Central memory CD4-positive, alpha-beta T cell (primary cell): ENCODE results near the gene TIGD3.
"Not testable (repeated sequence)": the region's sequence is repeated elsewhere in the genome, so short reads cannot be mapped to it uniquely, and the experiment has no call there.

Experiments used
- DNase-seq: peaks from one replicate; pipeline ENCODE4 v3.0.0; 2022

TIGD3 gene

DNA sequence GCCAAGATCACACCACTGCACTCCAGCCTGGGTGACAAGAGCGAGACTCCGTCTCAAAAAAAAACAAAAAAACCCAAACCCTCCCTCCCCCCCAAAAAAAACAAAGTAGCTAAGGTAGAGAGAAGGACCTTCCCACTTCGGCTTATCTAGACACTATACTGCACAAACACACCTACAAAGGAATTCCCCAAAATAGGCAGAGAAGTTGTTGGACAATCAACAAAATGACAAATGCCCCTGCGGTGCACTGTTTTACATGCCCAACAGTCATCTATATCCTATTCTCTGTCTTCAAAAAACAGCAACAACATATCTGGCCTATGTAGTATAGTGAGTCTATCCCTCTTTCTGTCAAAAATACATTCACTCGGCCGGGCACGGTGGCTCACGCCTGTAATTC lies 27.5 kb upstream of the TIGD3 start:
- no peak for DNase-seq

DNA sequence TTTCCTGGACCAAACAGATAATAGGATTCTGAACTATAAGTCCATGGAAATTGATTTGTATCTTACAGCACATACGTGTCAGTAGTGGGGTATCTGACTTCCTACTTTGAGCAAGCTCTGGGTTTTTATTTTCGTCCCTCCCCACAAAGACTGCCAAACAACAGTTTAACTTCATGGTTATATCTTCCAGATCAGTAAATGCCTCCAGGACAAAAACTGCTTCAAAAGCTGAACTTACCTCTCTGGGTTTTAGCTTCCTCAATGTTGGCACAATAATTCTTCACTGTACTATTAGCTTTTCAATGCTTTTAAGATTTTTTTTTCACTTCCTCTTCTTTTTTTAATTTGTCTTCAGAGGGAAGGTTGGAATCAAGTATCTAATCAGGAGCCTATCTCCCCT lies 25.1 kb upstream of the TIGD3 start:
- DNase-seq, result no peak

DNA sequence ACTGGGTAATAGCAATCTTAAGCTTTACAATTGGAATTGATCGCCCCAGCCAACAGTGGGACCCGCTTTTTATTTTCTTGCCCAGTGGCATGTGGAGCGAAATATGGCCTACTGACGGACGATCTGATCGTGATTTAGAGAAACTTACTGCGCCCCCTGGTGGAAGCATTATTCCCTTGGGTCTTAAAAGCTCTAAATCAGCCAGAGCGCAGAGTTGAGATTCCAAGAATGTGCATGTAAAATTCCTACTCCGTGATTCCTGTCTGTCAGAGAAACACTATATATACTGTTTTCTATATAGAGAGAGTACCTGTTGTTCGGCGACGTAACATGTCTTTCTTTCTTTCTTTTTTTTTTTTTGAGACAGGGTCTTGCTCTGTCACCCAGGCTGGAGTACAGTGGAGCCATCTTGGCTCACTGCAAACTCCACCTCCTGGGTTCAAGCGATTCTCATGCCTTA lies 24.6 kb upstream of the TIGD3 start:
- peak; percentile 70 for DNase-seq

GRCh38 chr11:65330544-65330943 lies 24.0 kb upstream of the TIGD3 start:
- no peak for DNase-seq

DNA sequence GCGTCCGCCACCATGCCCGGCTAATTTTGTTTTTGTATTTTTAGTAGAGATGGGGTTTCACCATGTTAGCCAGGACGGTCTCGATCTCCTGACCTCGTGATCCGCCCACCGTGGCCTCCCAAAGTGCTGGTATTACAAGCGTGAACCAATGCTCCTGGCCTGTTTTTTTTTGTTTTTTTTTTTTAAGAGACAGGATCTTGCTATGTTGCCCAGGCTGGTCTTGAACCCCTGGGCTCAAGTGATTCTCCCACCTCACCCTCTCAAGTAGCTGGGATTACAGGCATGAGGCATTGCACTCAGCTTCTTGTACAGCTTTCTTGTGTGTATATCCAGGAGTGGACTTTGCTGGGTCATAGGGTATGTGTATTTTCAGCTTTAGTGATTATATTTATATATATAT lies 22.0 kb upstream of the TIGD3 start:
- not testable (repeated sequence) for DNase-seq

DNA sequence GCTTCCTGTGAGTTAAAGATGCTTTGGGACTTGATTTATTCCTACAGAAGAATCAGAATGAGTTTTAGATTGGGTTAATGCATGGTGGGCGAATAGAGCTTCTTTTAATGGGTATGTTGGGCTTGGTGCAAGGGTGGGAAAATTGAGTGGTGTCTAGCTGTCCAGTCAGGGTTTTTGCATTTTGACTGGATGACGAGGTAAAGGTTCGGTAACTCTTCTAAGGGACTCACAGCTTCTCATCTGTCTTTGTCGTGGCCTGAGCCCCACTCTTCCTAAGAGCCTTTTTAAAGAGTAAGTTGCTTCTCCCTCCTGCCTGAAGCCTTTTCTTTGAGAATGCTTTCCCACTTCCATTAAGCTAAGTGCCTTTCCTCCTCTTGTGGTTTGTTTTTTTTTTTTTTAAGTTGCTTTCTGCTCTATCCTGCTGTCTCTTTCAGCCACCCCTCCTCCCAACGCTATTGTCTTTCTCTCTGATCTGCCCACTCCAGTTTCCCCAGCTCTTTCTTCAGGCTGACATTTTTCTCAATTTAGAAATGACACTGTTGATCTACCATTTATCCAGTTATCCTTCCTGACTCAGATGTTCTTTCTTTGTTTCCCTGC lies 19.8 kb upstream of the TIGD3 start:
- DNase-seq, result no peak

DNA sequence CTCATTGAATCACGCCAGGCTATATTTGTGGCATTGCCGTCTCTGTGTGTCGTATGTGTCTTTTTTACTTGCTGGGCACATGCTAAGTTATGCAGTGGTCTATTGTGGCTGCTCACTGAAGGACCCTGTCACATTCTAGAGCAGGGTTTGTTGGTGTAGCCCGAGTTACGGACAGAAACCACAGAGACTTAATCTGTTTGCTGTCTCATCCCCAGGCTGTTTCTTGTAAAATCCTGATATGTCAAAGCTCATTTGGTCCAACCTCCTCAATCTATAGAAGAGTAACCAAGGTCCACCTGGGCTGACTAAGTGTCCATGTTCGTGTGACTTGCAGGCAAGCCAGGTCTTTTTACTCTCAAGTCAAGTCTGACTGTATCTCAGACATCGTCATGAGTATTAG lies 15.9 kb upstream of the TIGD3 start:
- DNase-seq, result no peak

GRCh38 chr11:65340226-65340625 lies 14.3 kb upstream of the TIGD3 start:
- DNase-seq, result no peak

DNA sequence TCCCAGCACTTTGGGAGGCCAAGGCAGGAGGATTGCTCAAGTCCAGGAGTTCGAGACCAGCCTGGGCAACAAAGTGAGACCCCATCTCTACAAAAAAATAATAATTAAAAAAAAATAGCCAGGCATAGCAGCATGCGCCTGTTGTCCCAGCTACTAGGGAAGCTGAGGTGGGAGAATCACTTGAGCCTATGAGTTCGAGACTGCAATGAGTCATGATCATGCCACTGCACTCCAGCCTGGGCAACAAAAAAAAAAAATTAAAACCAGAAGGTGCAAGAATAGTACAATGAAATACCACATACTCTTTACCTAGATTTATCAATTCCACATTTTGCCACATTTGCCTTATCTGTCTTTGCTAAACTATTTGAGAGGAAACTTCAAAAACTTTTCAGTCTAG lies 12.7 kb upstream of the TIGD3 start:
- DNase-seq, result no peak

- DNase-seq, result no peak
Measured at GRCh38 chr11:65351511-65351910, 3.0 kb upstream of the TIGD3 start.

DNA sequence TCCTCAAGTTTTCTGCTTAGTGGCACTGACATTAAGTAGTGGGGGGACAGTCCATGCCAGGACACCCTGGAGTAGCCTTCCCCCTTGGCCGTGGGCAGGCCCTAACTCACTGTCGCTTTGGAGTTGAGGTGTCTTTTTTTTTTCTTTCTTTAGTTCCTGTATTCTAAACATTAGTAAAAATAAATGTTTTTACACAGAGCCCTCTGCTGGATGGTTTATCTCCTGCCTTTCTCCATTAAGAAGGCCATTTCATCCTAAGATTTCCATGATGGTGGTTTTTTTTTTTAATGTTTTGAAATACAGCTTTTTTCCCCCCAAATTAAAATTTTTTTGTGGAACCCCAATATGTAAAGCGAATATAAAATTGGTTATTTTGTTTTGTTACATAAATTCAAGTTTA lies 1.8 kb upstream of the TIGD3 start:
- DNase-seq, result no peak

- DNase-seq, result no peak
Measured at GRCh38 chr11:65353376-65353775, 1.2 kb upstream of the TIGD3 start.

DNA sequence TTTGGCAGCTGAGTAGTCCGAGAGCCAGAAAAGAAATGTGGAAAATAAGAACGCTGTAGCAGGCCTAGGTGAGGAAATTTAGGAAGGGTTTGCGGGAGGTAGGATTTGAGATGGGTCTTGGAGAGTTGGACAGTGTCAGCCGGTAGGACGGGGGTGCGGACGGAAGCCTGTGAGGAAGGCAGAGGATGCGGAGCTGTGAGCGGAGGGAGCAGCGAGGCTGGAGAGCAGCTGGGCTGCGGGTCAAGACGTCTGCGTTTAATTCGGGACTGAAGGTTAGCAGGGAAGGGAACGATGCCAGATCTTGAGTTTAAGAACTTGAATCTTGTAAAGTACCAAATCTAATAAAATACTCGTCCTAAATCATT lies 669 bp upstream of the TIGD3 start:
- no peak for DNase-seq

DNA sequence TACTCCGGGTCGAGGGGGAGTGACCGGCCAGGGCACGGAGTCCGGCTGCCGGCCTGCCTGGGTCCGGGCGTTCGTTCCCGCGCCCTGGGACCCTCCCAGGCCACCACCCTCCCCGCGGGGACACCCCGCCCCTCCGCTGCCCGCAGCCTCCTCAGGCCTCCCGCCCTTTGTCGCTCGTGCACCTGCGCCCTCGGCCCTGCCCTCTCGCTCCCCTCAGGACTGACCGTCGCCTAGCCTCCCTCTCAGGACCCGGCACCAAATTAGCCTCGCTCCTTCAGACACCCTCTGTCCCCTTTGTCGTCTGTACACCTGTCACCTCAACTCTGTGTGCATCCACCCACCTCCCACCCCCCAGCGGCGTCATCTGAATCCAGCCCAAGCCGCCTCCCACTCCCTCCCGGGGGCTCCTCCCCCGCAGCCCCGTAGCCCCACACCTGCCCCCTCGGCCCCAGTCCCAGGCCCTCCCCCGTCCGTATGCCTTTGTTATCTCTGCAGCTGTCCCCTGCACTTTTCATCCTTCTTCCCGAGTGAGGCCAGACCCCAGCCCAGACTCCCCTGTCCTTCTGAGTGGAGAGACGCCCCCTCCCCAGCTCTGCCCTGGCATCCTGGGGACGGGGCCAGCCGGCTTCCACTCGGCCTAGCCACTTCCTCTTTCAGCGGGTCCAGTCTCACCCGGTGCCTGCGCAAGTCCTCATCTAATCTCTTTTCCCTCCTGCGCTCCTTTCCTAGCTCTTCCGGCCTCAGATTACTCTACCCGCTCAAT lies 643 bp downstream of the TIGD3 start:
- peak; percentile 44 for DNase-seq

DNA sequence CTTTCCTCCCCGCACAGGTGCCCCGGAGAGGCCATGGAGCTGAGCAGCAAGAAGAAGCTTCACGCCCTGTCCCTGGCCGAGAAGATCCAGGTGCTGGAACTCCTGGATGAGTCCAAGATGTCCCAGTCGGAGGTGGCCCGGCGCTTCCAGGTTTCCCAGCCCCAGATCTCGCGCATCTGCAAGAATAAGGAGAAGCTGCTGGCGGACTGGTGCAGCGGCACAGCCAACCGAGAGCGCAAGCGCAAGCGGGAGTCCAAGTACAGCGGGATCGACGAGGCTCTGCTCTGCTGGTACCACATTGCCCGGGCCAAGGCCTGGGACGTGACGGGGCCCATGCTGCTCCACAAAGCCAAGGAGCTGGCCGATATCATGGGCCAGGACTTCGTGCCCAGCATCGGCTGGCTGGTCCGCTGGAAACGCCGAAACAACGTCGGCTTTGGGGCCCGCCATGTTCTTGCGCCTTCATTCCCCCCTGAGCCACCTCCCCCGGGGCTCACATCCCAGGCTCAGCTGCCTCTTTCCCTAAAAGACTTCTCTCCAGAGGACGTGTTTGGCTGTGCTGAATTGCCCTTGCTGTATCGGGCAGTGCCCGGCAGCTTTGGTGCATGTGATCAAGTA lies 1.3 kb downstream of the TIGD3 start:
- DNase-seq, result no peak

- no peak for DNase-seq
Measured at GRCh38 chr11:65356394-65356972, 1.9 kb downstream of the TIGD3 start.

- DNase-seq, result no peak
Measured at GRCh38 chr11:65357856-65358356, 3.4 kb downstream of the TIGD3 start.

DNA sequence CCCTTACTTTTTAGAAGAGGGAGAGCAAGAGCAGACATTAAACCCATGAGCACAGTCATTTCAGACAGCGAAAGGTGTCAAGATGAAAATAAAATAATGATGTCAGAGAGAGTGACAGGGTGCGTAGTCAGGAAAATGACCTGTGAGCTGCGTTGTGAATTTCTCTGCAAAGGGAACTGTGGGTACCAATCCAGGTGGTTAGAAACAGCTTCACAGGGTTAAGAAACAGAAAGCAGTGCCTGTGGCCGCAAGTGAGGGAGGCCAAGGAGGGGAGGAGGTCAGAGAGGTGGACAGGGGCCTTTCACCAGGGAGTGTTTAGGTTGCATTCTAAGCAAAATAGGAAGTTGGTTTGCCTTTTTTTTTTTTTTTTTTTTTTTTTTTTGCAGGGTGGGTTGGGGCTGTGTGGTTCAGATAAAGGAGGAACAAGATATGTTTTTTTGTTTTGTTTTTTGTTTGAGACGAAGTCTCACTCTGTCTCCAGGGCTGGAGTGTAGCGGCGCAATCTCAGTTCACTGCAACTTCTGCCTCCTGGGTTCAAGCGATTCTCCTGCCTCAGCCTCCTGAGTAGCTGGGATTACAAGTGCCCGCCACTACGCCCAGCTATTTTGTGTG lies 7.9 kb downstream of the TIGD3 start:
- DNase-seq, result no peak

GRCh38 chr11:65362966-65363365 lies 8.4 kb downstream of the TIGD3 start:
- DNase-seq, result no peak

- no peak for DNase-seq
Measured at GRCh38 chr11:65363770-65364169, 9.2 kb downstream of the TIGD3 start.

DNA sequence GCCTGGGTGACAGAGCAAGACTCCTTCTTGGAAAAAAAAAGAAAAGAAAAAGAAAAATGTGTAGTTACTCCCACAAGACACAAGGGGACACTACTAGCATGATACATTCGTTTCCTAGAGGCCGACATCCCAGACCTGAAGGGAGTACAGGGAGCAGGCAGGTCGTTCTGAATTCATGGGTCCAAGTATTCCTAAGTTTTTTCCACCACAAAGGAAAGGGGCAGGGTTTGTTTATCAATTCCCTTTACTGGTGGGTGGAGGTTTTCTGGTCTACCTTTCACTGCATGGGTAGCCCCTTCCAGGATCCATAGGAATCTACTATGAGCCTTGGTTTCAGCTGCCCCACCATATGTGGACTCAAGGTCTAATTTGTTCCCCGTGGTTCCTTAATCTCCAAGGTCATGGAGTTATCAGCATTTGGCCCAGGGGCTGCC lies 11.8 kb downstream of the TIGD3 start:
- peak; percentile 64 for DNase-seq

GRCh38 chr11:65370659-65371049 lies 16.1 kb downstream of the TIGD3 start:
- DNase-seq, result no peak
